ENCODE data around the gene ADAM11. TPM values are rescaled to one million over a fixed set of nuclear protein-coding genes. Genes with fewer than 3 reads are reported as not detected.

Gene ADAM11
- total RNA-seq, 1 donor from 2014 or later: 6.0 TPM

GRCh38 chr17:44793885-44794842, 35.4 kb downstream of the ADAM11 start:
- peaks cover 3% of the 10 kb centered on the region for H3K36me3 Mint-ChIP-seq (ENCODE audit: low read depth)
- no peak overlapping the region for H3K4me3 Mint-ChIP-seq
- peak overlapping the region; percentile 92 for H3K27ac Mint-ChIP-seq (ENCODE audit: unreplicated experiment)
- DNase-seq (ENCODE audit: low read depth, low spot score): no peak
- H3K4me1 Mint-ChIP-seq: peaks cover 36% of the 10 kb centered on the region
- TF ChIP-seq CTCF (conservative IDR thresholded peaks at IDR 0.05): no peak
- no peaks in the 10 kb centered on the region for H3K9me3 Mint-ChIP-seq
- H3K27me3 Mint-ChIP-seq (ENCODE audit: low read depth): no peaks in the 10 kb centered on the region

- Mint-ChIP-seq H3K27me3 (ENCODE audit: low read depth) (no peaks in the 10 kb centered on the region), H3K27ac (ENCODE audit: unreplicated experiment) (peak overlapping the region; percentile 92), H3K9me3 (no peaks in the 10 kb centered on the region), H3K36me3 (ENCODE audit: low read depth) (peaks cover 3% of the 10 kb centered on the region), H3K4me1 (peaks cover 36% of the 10 kb centered on the region), H3K4me3 (peak overlapping the region; percentile 25)
- no peak for TF ChIP-seq CTCF (conservative IDR thresholded peaks at IDR 0.05)
- DNase-seq (ENCODE audit: low read depth, low spot score): no peak
Measured at GRCh38 chr17:44794851-44795413, 36.1 kb downstream of the ADAM11 start.

- H3K27me3 Mint-ChIP-seq (ENCODE audit: low read depth): no peaks in the 10 kb centered on the region
- DNase-seq (ENCODE audit: low read depth, low spot score): no peak
- no peaks in the 10 kb centered on the region for H3K9me3 Mint-ChIP-seq
- no peak for TF ChIP-seq CTCF (conservative IDR thresholded peaks at IDR 0.05)
- peak overlapping the region; percentile 92 for H3K27ac Mint-ChIP-seq (ENCODE audit: unreplicated experiment)
- H3K4me1 Mint-ChIP-seq: peaks cover 36% of the 10 kb centered on the region
- peak overlapping the region; percentile 25 for H3K4me3 Mint-ChIP-seq
- peaks cover 3% of the 10 kb centered on the region for H3K36me3 Mint-ChIP-seq (ENCODE audit: low read depth)
Measured at GRCh38 chr17:44795421-44795820, 36.6 kb downstream of the ADAM11 start.

- H3K9me3 Mint-ChIP-seq: no peaks in the 10 kb centered on the region
- H3K27ac Mint-ChIP-seq (ENCODE audit: unreplicated experiment): peak overlapping the region; percentile 92
- H3K4me3 Mint-ChIP-seq: no peak overlapping the region
- DNase-seq (ENCODE audit: low read depth, low spot score): no peak
- H3K36me3 Mint-ChIP-seq (ENCODE audit: low read depth): peaks cover 3% of the 10 kb centered on the region
- H3K27me3 Mint-ChIP-seq (ENCODE audit: low read depth): no peaks in the 10 kb centered on the region
- TF ChIP-seq CTCF (conservative IDR thresholded peaks at IDR 0.05): no peak
- H3K4me1 Mint-ChIP-seq: peaks cover 36% of the 10 kb centered on the region
Measured at GRCh38 chr17:44795928-44796327, 37.1 kb downstream of the ADAM11 start.

- no peak for TF ChIP-seq CTCF (conservative IDR thresholded peaks at IDR 0.05)
- H3K27ac Mint-ChIP-seq (ENCODE audit: unreplicated experiment): no peak overlapping the region
- peaks cover 5% of the 10 kb centered on the region for H3K36me3 Mint-ChIP-seq (ENCODE audit: low read depth)
- peaks cover 36% of the 10 kb centered on the region for H3K4me1 Mint-ChIP-seq
- H3K4me3 Mint-ChIP-seq: no peak overlapping the region
- no peaks in the 10 kb centered on the region for H3K27me3 Mint-ChIP-seq (ENCODE audit: low read depth)
- DNase-seq (ENCODE audit: low read depth, low spot score): no peak
- no peaks in the 10 kb centered on the region for H3K9me3 Mint-ChIP-seq
Measured at GRCh38 chr17:44796731-44797130, 37.9 kb downstream of the ADAM11 start.

Data from neural crest cell (in vitro differentiated cells).